Endothelial cell of umbilical vein (primary cell): ENCODE data around the gene B9D1. TPM values are rescaled to one million over a fixed set of nuclear protein-coding genes. Genes with fewer than 3 reads are reported as not detected.

Experiments
- microRNA counts: library from miRNA; unstranded; fragments of <30 nt; microRNA quantifications from one replicate; lab custom pipeline; 2016
- microRNA-seq: library from miRNA; unstranded; fragments of <30 nt; microRNA quantifications from one replicate; pipeline ENCODE4 v1.2.0, GENCODE V29; 2021; ENCODE audit warnings: borderline number of aligned reads, borderline replicate concordance
- polyA plus RNA-seq, 4 experiments: library from polyadenylated mRNA; depleted of rRNA in 3 of 4; stranded (reverse) in 3 of 4; unstranded in 1 of 4; fragments of >200 nt; gene quantifications; 2 replicates each; pipeline versions ENCODE4 v1.2.1 to v1.2.3, GENCODE V29; 2011 to 2012; ENCODE audit warnings: missing spikeins in 1 of 4
- small RNA-seq: library from RNA; depleted of rRNA; stranded (forward); fragments of <200 nt; gene quantifications from one replicate; pipeline ENCODE3, GENCODE V24; 2012; ENCODE audit warnings: low replicate concordance, low read depth; ENCODE audit not compliant: insufficient read depth, insufficient read length
- total RNA-seq: library from RNA; stranded (reverse); gene quantifications from 2 replicates; pipeline ENCODE4 v1.2.3, GENCODE V29; 2021

The B9D1 gene
- total and polyA plus RNA-seq, 2 donors (not counting 3 experiments of a cell fraction or from before 2014, with no cell fraction given), result 20.5 to 55.8 TPM

MicroRNAs within 50 kb of the gene (microRNA counts, 767-probe panel; counts per million panel counts)
- microRNA hsa-miR-1180 (lab: Ali Mortazavi, UCI), result 723 counts per million, percentile 96 among the panel's probes with 10 or more counts

Small RNA genes within 50 kb of the gene (microRNA-seq; reads per million reads assigned to microRNA genes)
- gene MIR1180, result 803 reads per million, percentile 80 among the genes with 10 or more reads in this experiment

Small RNA genes within 50 kb of the gene (small RNA-seq; reads per million reads assigned to genes)
- gene MIR1180, result not detected

Other genes starting within 250 kb of the B9D1 start
- gene GRAPL, start 235.1 kb downstream of the B9D1 start, total RNA-seq, result 52.5 and 55.1 TPM in 2 replicates
- 20.7 and 22.8 TPM in 2 replicates for gene GRAPL, start 235.1 kb downstream of the B9D1 start, polyA plus RNA-seq
- 55.3 and 70.5 TPM in 2 replicates for gene EPN2, start 125.4 kb downstream of the B9D1 start, total RNA-seq
- gene EPN2, start 125.4 kb downstream of the B9D1 start, polyA plus RNA-seq, result 39.6 and 40.3 TPM in 2 replicates
- 26.0 and 30.7 TPM in 2 replicates for gene MAPK7, start 15.8 kb upstream of the B9D1 start, total RNA-seq
- 16.8 and 17.2 TPM in 2 replicates for gene MAPK7, start 15.8 kb upstream of the B9D1 start, polyA plus RNA-seq
- gene MFAP4, start 24.5 kb upstream of the B9D1 start, total RNA-seq, result not detected in 2 replicates
- gene MFAP4, start 24.5 kb upstream of the B9D1 start, polyA plus RNA-seq, result not detected in 2 replicates
- gene RNF112, start 48.5 kb upstream of the B9D1 start, total RNA-seq, result 0.11 TPM in 1 of 2 replicates, not detected in the other
- gene RNF112, start 48.5 kb upstream of the B9D1 start, polyA plus RNA-seq, result 0.05 and 0.06 TPM in 2 replicates
- gene SLC47A1, start 171.1 kb upstream of the B9D1 start, total RNA-seq, result 0.90 and 3.3 TPM in 2 replicates
- 6.9 and 8.0 TPM in 2 replicates for gene SLC47A1, start 171.1 kb upstream of the B9D1 start, polyA plus RNA-seq